Mesenchymal stem cell (in vitro differentiated cells and primary cell): ENCODE data around the gene KIF3A.

Experiments
- DNase-seq: peaks from one replicate; pipeline ENCODE4 v3.0.0-alpha.2; 2013
- H2AFZ ChIP-seq: one replicate; pipeline ENCODE4 v1.6.1; 2013; ENCODE audit warnings: low read depth, mild to moderate bottlenecking, control low read depth, inconsistent platforms, low read length, moderate library complexity
- H2AK5ac ChIP-seq: 2 replicates; pipeline ENCODE4 v1.6.1; 2013; ENCODE audit warnings: low read length, moderate library complexity, mild to moderate bottlenecking, inconsistent platforms; ENCODE audit not compliant: severe bottlenecking
- H2BK120ac ChIP-seq: one replicate; pipeline ENCODE4 v1.6.1; 2013; ENCODE audit warnings: low read depth, mild to moderate bottlenecking, inconsistent platforms, low read length, moderate library complexity
- H2BK12ac ChIP-seq, 2 experiments: one replicate each; pipeline ENCODE4 v1.6.1; 2013; ENCODE audit warnings: inconsistent platforms in 2 of 2, low read length in 2 of 2, mild to moderate bottlenecking in 2 of 2, moderate library complexity in 2 of 2, control low read depth in 1 of 2
- H2BK15ac ChIP-seq: one replicate; pipeline ENCODE4 v1.6.1; 2013; ENCODE audit warnings: mild to moderate bottlenecking, low read depth, inconsistent platforms; ENCODE audit not compliant: poor library complexity, severe bottlenecking
- H2BK5ac ChIP-seq: 2 replicates; pipeline ENCODE4 v1.6.1; 2013; ENCODE audit warnings: low read depth, mild to moderate bottlenecking, low read length, control low read depth, inconsistent platforms; ENCODE audit not compliant: poor library complexity, severe bottlenecking
- H3K14ac ChIP-seq, 2 experiments: one replicate each; pipeline ENCODE4 v1.6.1; 2013; ENCODE audit warnings: inconsistent platforms in 2 of 2, low read length in 2 of 2, control low read depth in 1 of 2, mild to moderate bottlenecking in 1 of 2, moderate library complexity in 1 of 2
- H3K18ac ChIP-seq, 2 experiments: one replicate each; pipeline ENCODE4 v1.6.1; 2013; ENCODE audit warnings: inconsistent platforms in 2 of 2, low read length in 2 of 2, control low read depth in 1 of 2, low read depth in 1 of 2, mild to moderate bottlenecking in 1 of 2
- H3K23ac ChIP-seq, 2 experiments: one replicate each; pipeline ENCODE4 v1.6.1; 2013; ENCODE audit warnings: inconsistent platforms in 2 of 2, low read length in 2 of 2, mild to moderate bottlenecking in 2 of 2, moderate library complexity in 2 of 2, control low read depth in 1 of 2
- H3K27ac ChIP-seq: 2 replicates; pipeline ENCODE4 v1.5.1; 2013; ENCODE audit warnings: mild to moderate bottlenecking, moderate library complexity, low read length, control low read depth, inconsistent platforms; ENCODE audit not compliant: poor library complexity, severe bottlenecking
- H3K27me3 ChIP-seq, 2 experiments: 2 replicates each; pipeline versions ENCODE4 v1.6.1 to v1.7.0; 2013; ENCODE audit warnings: low read length in 2 of 2, mild to moderate bottlenecking in 2 of 2, moderate library complexity in 2 of 2, control low read depth in 1 of 2, inconsistent platforms in 1 of 2; ENCODE audit not compliant: control insufficient read depth in 1 of 2, insufficient read depth in 1 of 2
- H3K36me3 ChIP-seq, 2 experiments: 2 replicates each; pipeline versions ENCODE4 v1.6.1 to v1.7.0; 2013; ENCODE audit warnings: low read length in 2 of 2, control low read depth in 1 of 2, inconsistent platforms in 1 of 2, low read depth in 1 of 2, mild to moderate bottlenecking in 1 of 2; ENCODE audit not compliant: insufficient read depth in 2 of 2, control insufficient read depth in 1 of 2
- H3K4ac ChIP-seq, 2 experiments: one replicate each; pipeline ENCODE4 v1.6.1; 2013; ENCODE audit warnings: inconsistent platforms in 2 of 2, low read length in 2 of 2, mild to moderate bottlenecking in 2 of 2, moderate library complexity in 2 of 2, control low read depth in 1 of 2, low read depth in 1 of 2
- H3K4me1 ChIP-seq: 2 replicates; pipeline ENCODE4 v1.6.1; 2013; ENCODE audit warnings: low read depth, low read length, control low read depth; ENCODE audit not compliant: control insufficient read depth, insufficient read depth
- H3K4me2 ChIP-seq: 2 replicates; pipeline ENCODE4 v1.6.1; 2013; ENCODE audit warnings: low read length, mild to moderate bottlenecking, inconsistent platforms; ENCODE audit not compliant: poor library complexity, severe bottlenecking
- H3K4me3 ChIP-seq, 2 experiments: 2 replicates each; pipeline versions ENCODE4 v1.5.1 to v1.7.0; 2013; ENCODE audit warnings: low read length in 2 of 2, mild to moderate bottlenecking in 2 of 2, control low read depth in 1 of 2, low read depth in 1 of 2; ENCODE audit not compliant: insufficient read depth in 1 of 2
- H3K79me1 ChIP-seq: replicated peaks from 2 replicates; pipeline ENCODE4 v1.6.1; 2013; ENCODE audit warnings: mild to moderate bottlenecking, control low read depth, low read length, inconsistent platforms; ENCODE audit not compliant: poor library complexity, severe bottlenecking
- H3K9ac ChIP-seq: 2 replicates; pipeline ENCODE4 v1.7.0; 2013; ENCODE audit warnings: mild to moderate bottlenecking, low read length, moderate library complexity
- H3K9me3 ChIP-seq: 2 replicates; pipeline ENCODE4 v1.7.0; 2013; ENCODE audit warnings: mild to moderate bottlenecking, low read length; ENCODE audit not compliant: control insufficient read depth
- H4K8ac ChIP-seq: one replicate; pipeline ENCODE4 v1.6.1; 2013; ENCODE audit warnings: inconsistent platforms, mild to moderate bottlenecking, low read length, moderate library complexity
- H4K91ac ChIP-seq: one replicate; pipeline ENCODE4 v1.6.1; 2013; ENCODE audit warnings: mild to moderate bottlenecking, low read length, inconsistent platforms
- WGBS: methylation state at CpG from one replicate; pipeline ENCODE4 v1.1.7; 2013; ENCODE audit warnings: mixed read lengths; 5-methylcytosine and 5-hydroxymethylcytosine counted together

The KIF3A gene

GRCh38 chr5:132782101-132782500, 44.8 kb upstream of the KIF3A start:
- Histone ChIP-seq H3K4ac (peak overlapping the region in 1 of 2 experiments; percentile 27), H3K18ac (peak overlapping the region; percentile 17 to 18), H4K8ac (peak overlapping the region; percentile 79), H2BK5ac (no peak overlapping the region), H3K4me1 (peaks cover 14% of the 10 kb centered on the region), H2BK120ac (peak overlapping the region; percentile 52), H3K79me1 (peaks cover 6% of the 10 kb centered on the region), H3K9me3 (no peaks in the 10 kb centered on the region), H3K4me2 (no peak overlapping the region), H3K23ac (no peak overlapping the region), H2AFZ (peak overlapping the region; percentile 42), H3K9ac (no peak overlapping the region), H3K27me3 (peaks cover 0 to 9% of the 10 kb centered on the region in 2 experiments), H3K27ac (no peak overlapping the region), H2BK15ac (peak overlapping the region; percentile 75), H4K91ac (no peak overlapping the region), H3K14ac (no peak overlapping the region), H3K4me3 (no peak overlapping the region), H3K36me3 (no peaks in the 10 kb centered on the region), H2BK12ac (peak overlapping the region; percentile 15 to 67), H2AK5ac (no peak overlapping the region)
- 27% methylated on average over 4 of the region's 4 CpGs for WGBS
- DNase-seq: peak; percentile 65

- H3K18ac ChIP-seq: no peak overlapping the region
- H3K27me3 ChIP-seq: peaks cover 0 to 9% of the 10 kb centered on the region in 2 experiments
- no peak overlapping the region for H2AK5ac ChIP-seq
- no peak overlapping the region for H4K8ac ChIP-seq
- WGBS: 97% methylated on average over 4 of the region's 4 CpGs
- H3K4me3 ChIP-seq: no peak overlapping the region
- H2AFZ ChIP-seq: no peak overlapping the region
- no peak overlapping the region for H3K14ac ChIP-seq
- H3K4ac ChIP-seq: no peak overlapping the region
- H2BK5ac ChIP-seq: no peak overlapping the region
- H3K23ac ChIP-seq: no peak overlapping the region
- H2BK15ac ChIP-seq: no peak overlapping the region
- DNase-seq: no peak
- no peak overlapping the region for H2BK120ac ChIP-seq
- H3K4me1 ChIP-seq: peaks cover 16% of the 10 kb centered on the region
- H3K4me2 ChIP-seq: no peak overlapping the region
- H3K79me1 ChIP-seq: peaks cover 8% of the 10 kb centered on the region
- H3K36me3 ChIP-seq: no peaks in the 10 kb centered on the region
- H2BK12ac ChIP-seq: no peak overlapping the region
- H3K27ac ChIP-seq: no peak overlapping the region
- no peak overlapping the region for H3K9ac ChIP-seq
- no peaks in the 10 kb centered on the region for H3K9me3 ChIP-seq
- no peak overlapping the region for H4K91ac ChIP-seq
Observed at GRCh38 chr5:132781029-132781428, 43.7 kb upstream of the KIF3A start.

GRCh38 chr5:132780577-132780976, 43.2 kb upstream of the KIF3A start:
- Histone ChIP-seq H3K79me1 (peaks cover 8% of the 10 kb centered on the region), H3K23ac (no peak overlapping the region), H4K8ac (no peak overlapping the region), H3K4me1 (peaks cover 17% of the 10 kb centered on the region), H2BK120ac (no peak overlapping the region), H2AK5ac (no peak overlapping the region), H3K4me2 (no peak overlapping the region), H2BK5ac (no peak overlapping the region), H4K91ac (no peak overlapping the region), H2BK15ac (no peak overlapping the region), H3K9ac (no peak overlapping the region), H3K36me3 (no peaks in the 10 kb centered on the region), H3K4ac (no peak overlapping the region), H3K27ac (no peak overlapping the region), H3K9me3 (no peaks in the 10 kb centered on the region), H3K4me3 (no peak overlapping the region), H2AFZ (no peak overlapping the region), H2BK12ac (no peak overlapping the region), H3K18ac (no peak overlapping the region), H3K27me3 (peaks cover 0 to 9% of the 10 kb centered on the region in 2 experiments), H3K14ac (no peak overlapping the region)
- no peak for DNase-seq
- WGBS: no CpG with 5 or more reads among the region's 1 CpG

GRCh38 chr5:132779961-132780360, 42.6 kb upstream of the KIF3A start:
- no peak overlapping the region for H2BK120ac ChIP-seq
- H2BK15ac ChIP-seq: no peak overlapping the region
- H2BK5ac ChIP-seq: no peak overlapping the region
- no peak overlapping the region for H3K9ac ChIP-seq
- H4K8ac ChIP-seq: no peak overlapping the region
- no peak overlapping the region for H3K4me3 ChIP-seq
- H2AK5ac ChIP-seq: no peak overlapping the region
- no peak overlapping the region for H3K4me2 ChIP-seq
- H2BK12ac ChIP-seq: no peak overlapping the region
- H3K9me3 ChIP-seq: no peaks in the 10 kb centered on the region
- H3K18ac ChIP-seq: no peak overlapping the region
- H3K4ac ChIP-seq: no peak overlapping the region
- peak overlapping the region in 1 of 2 experiments; percentile 46 for H3K23ac ChIP-seq
- H2AFZ ChIP-seq: no peak overlapping the region
- peak overlapping the region in 1 of 2 experiments; percentile 68 for H3K14ac ChIP-seq
- peaks cover 9% of the 10 kb centered on the region for H3K79me1 ChIP-seq
- no peak overlapping the region for H3K27ac ChIP-seq
- H3K36me3 ChIP-seq: no peaks in the 10 kb centered on the region
- peaks cover 20% of the 10 kb centered on the region for H3K4me1 ChIP-seq
- peaks cover 0 to 9% of the 10 kb centered on the region in 2 experiments for H3K27me3 ChIP-seq
- DNase-seq: no peak
- H4K91ac ChIP-seq: no peak overlapping the region
- WGBS: 99% methylated on average over 2 of the region's 3 CpGs
